Uterus (tissue), 4 donors: ENCODE results near the gene EXOSC1. TPM values are rescaled to one million over a fixed set of nuclear protein-coding genes. Genes with fewer than 3 reads are reported as not detected.

Source experiments
- DNase-seq, 2 donors: peaks; one replicate each; pipeline ENCODE4 v3.0.0-alpha.2; 2019 to 2020
- H3K27ac ChIP-seq, 2 donors: fragments of 200-600 bp; sonication (generic); 1 replicate in 1 of 2; 2 replicates in 1 of 2; pipeline ENCODE4 v1.5.1; 2016 to 2018
- H3K27me3 ChIP-seq, 2 donors: fragments of 200-600 bp; sonication (generic); one replicate each; pipeline ENCODE4 v1.5.1; 2018 to 2019; ENCODE audit warnings: control low read depth in 1 of 2
- H3K36me3 ChIP-seq, 2 donors: fragments of 200-600 bp; sonication (generic); one replicate each; pipeline ENCODE4 v1.5.1; 2019; ENCODE audit warnings: control low read depth in 1 of 2
- H3K4me1 ChIP-seq, 2 donors: fragments of 200-600 bp; sonication (generic); one replicate each; pipeline ENCODE4 v1.5.1; 2018 to 2019; ENCODE audit warnings: control low read depth in 1 of 2
- H3K4me3 ChIP-seq, 2 donors: fragments of 200-600 bp; sonication (generic); 1 replicate in 1 of 2; 2 replicates in 1 of 2; pipeline ENCODE4 v1.5.1; 2018 to 2019; ENCODE audit warnings: mild to moderate bottlenecking in 1 of 2
- H3K9me3 ChIP-seq, 2 donors: fragments of 200-600 bp; sonication (generic); one replicate each; pipeline ENCODE4 v1.5.1; 2019; ENCODE audit warnings: control low read depth in 1 of 2
- CTCF ChIP-seq, 4 experiments: fragments of 200-600 bp in 2 of 4; fragments of 450-650 bp in 2 of 4; sonication (generic) in 2 of 4; IDR thresholded peaks; one replicate each; pipeline ENCODE4 v1.5.1; 2016 to 2019; ENCODE audit warnings: antibody characterized with exemption in 4 of 4, mild to moderate bottlenecking in 2 of 4, moderate library complexity in 1 of 4
- POLR2A ChIP-seq, 2 donors: fragments of 450-650 bp; IDR thresholded peaks; one replicate each; pipeline ENCODE4 v1.6.1; 2016; ENCODE audit warnings: antibody characterized with exemption in 2 of 2, mild to moderate bottlenecking in 1 of 2, moderate library complexity in 1 of 2
- intact Hi-C: fragments of 100-400 bp; cut with DNase I; formaldehyde crosslinking; loops from one replicate; pipeline ENCODE4 v1.15.1; 2023; ENCODE audit warnings: low total_unique reads
- total RNA-seq, 4 donors: library from RNA; depleted of rRNA in 3 of 4; stranded (reverse); fragments of >200 nt in 3 of 4; gene quantifications; one replicate each; pipeline versions ENCODE4 v1.1.0 to v1.2.4, GENCODE V29; 2014 to 2023
- donor health status: DM: yes; HTN: yes; CAD: no.

EXOSC1 gene
- total RNA-seq, 4 donors from 2014 or later = 26.7 to 349 (median 48.3) TPM

GRCh38 chr10:97406064-97406463 lies 39.7 kb downstream of the EXOSC1 start:
- Histone ChIP-seq H3K36me3 (no peaks in the 10 kb centered on the region), H3K4me1 (no peaks in the 10 kb centered on the region), H3K27me3 (no peaks in the 10 kb centered on the region), H3K27ac (no peak overlapping the region), H3K4me3 (no peak overlapping the region), H3K9me3 (no peaks in the 10 kb centered on the region)
- TF ChIP-seq POLR2A (IDR thresholded peaks at IDR 0.05) (no peak), CTCF (IDR thresholded peaks at IDR 0.05) (no peak)
- intact Hi-C loops = no loop called here
- DNase-seq = no peak

- no peak for DNase-seq
- no peaks in the 10 kb centered on the region for H3K27me3 ChIP-seq
- H3K4me3 ChIP-seq = no peak overlapping the region
- H3K27ac ChIP-seq = no peak overlapping the region
- no peaks in the 10 kb centered on the region for H3K9me3 ChIP-seq
- intact Hi-C loops = no loop called here
- TF ChIP-seq CTCF (IDR thresholded peaks at IDR 0.05) = no peak
- no peak for TF ChIP-seq POLR2A (IDR thresholded peaks at IDR 0.05)
- H3K4me1 ChIP-seq = peaks cover 0 to 7% of the 10 kb centered on the region in 2 donors
- H3K36me3 ChIP-seq = no peaks in the 10 kb centered on the region
Observed at GRCh38 chr10:97404044-97404443, 41.8 kb downstream of the EXOSC1 start.

- Histone ChIP-seq H3K9me3 (no peaks in the 10 kb centered on the region), H3K4me3 (peak overlapping the region; percentile 63 to 79), H3K36me3 (no peaks in the 10 kb centered on the region), H3K27ac (peak overlapping the region in 1 of 2 donors; percentile 36), H3K4me1 (peaks cover 0 to 7% of the 10 kb centered on the region in 2 donors), H3K27me3 (no peaks in the 10 kb centered on the region)
- no peak for DNase-seq
- intact Hi-C loops = no loop called here
- TF ChIP-seq POLR2A (IDR thresholded peaks at IDR 0.05) (no peak), CTCF (IDR thresholded peaks at IDR 0.05) (peak in 1 of 4 experiments; percentile 12)
Observed at GRCh38 chr10:97401455-97401919, 44.3 kb downstream of the EXOSC1 start.

- Histone ChIP-seq H3K27ac (peak within 1 kb of the TSS; percentile 36 to 40), H3K4me3 (peak within 1 kb of the TSS; percentile 63 to 79), H3K9me3 (no peaks in the 10 kb centered on the region), H3K27me3 (no peaks in the 10 kb centered on the region), H3K36me3 (no peaks in the 10 kb centered on the region), H3K4me1 (peaks cover 0 to 7% of the 10 kb centered on the region in 2 donors)
- intact Hi-C loops = no loop called here
- TF ChIP-seq POLR2A (IDR thresholded peaks at IDR 0.05) = no peak
- peak in 2 of 4 experiments; percentile 12 to 29 for TF ChIP-seq CTCF (IDR thresholded peaks at IDR 0.05)
- DNase-seq = peak; percentile 79 to 93
Observed at GRCh38 chr10:97400665-97401454, 44.9 kb downstream of the EXOSC1 start, which contains the start of gene RRP12. RRP12 (minus strand) TSS chr10:97401340; CDS start chr10:97401231, 109 bp downstream.

GRCh38 chr10:97399843-97400545 lies 45.8 kb downstream of the EXOSC1 start:
- peak overlapping the region; percentile 63 to 79 for H3K4me3 ChIP-seq
- H3K9me3 ChIP-seq = no peaks in the 10 kb centered on the region
- intact Hi-C loops = no loop called here
- H3K27me3 ChIP-seq = no peaks in the 10 kb centered on the region
- no peak for DNase-seq
- H3K27ac ChIP-seq = peak overlapping the region in 1 of 2 donors; percentile 36
- no peaks in the 10 kb centered on the region for H3K36me3 ChIP-seq
- H3K4me1 ChIP-seq = peaks cover 0 to 7% of the 10 kb centered on the region in 2 donors
- TF ChIP-seq POLR2A (IDR thresholded peaks at IDR 0.05) = no peak
- no peak for TF ChIP-seq CTCF (IDR thresholded peaks at IDR 0.05)
